Thyroid gland (tissue), 4 donors: ENCODE measurements around the gene PRLHR.

Experiments
- CTCF ChIP-seq, 6 experiments: fragments of 200-600 bp in 3 of 6; fragments of 450-650 bp in 3 of 6; sonication (generic) in 3 of 6; IDR thresholded peaks; one replicate each; pipeline ENCODE4 v1.5.1; 2016 to 2019; ENCODE audit warnings: antibody characterized with exemption in 6 of 6, mild to moderate bottlenecking in 2 of 6, inconsistent platforms in 1 of 6, moderate library complexity in 1 of 6
- POLR2A ChIP-seq, 2 donors: fragments of 450-650 bp; IDR thresholded peaks; one replicate each; pipeline ENCODE4 v1.6.1; 2017; ENCODE audit warnings: antibody characterized with exemption in 2 of 2, mild to moderate bottlenecking in 2 of 2, moderate library complexity in 1 of 2

- TF ChIP-seq CTCF (IDR thresholded peaks at IDR 0.05) (no peak), POLR2A (IDR thresholded peaks at IDR 0.05) (no peak)
Measured at GRCh38 chr10:118569241-118569881, 26.1 kb downstream of the PRLHR start.
